Osteocyte (in vitro differentiated cells): ENCODE results near the gene SLC44A2. TPM values are rescaled to one million over a fixed set of nuclear protein-coding genes. Genes with fewer than 3 reads are reported as not detected.

Source experiments
- DNase-seq: peaks from one replicate; pipeline ENCODE4 v3.0.0; 2021; ENCODE audit warnings: mixed read lengths; ENCODE audit not compliant: unreplicated experiment; ENCODE audit errors: extremely low spot score
- H3K27ac Mint-ChIP-seq: one replicate; pipeline ENCODE4 v1.8.0; 2021; ENCODE audit warnings: mild to moderate bottlenecking, mixed read lengths; ENCODE audit not compliant: unreplicated experiment
- H3K27me3 Mint-ChIP-seq: one replicate; pipeline ENCODE4 v1.8.0; 2021; ENCODE audit warnings: mixed read lengths; ENCODE audit not compliant: unreplicated experiment
- H3K36me3 Mint-ChIP-seq: one replicate; pipeline ENCODE4 v1.8.0; 2021; ENCODE audit warnings: mixed read lengths; ENCODE audit not compliant: unreplicated experiment
- H3K4me1 Mint-ChIP-seq: one replicate; pipeline ENCODE4 v1.8.0; 2021; ENCODE audit warnings: mixed read lengths; ENCODE audit not compliant: unreplicated experiment
- H3K4me3 Mint-ChIP-seq: one replicate; pipeline ENCODE4 v1.8.0; 2021; ENCODE audit warnings: mild to moderate bottlenecking, moderate library complexity, mixed read lengths; ENCODE audit not compliant: unreplicated experiment
- H3K9me3 Mint-ChIP-seq: one replicate; pipeline ENCODE4 v1.8.0; 2021; ENCODE audit warnings: mixed read lengths; ENCODE audit not compliant: unreplicated experiment
- total RNA-seq: library from RNA; stranded (reverse); gene quantifications from 2 replicates; pipeline ENCODE4 v1.2.1, GENCODE V29; 2021
- TF ChIP-seq, protein P1 (sequence below): fragments of 200-600 bp; sonication (generic); IDR thresholded peaks from 2 replicates; pipeline ENCODE4 v1.5.0; 2021; ENCODE audit warnings: antibody characterized with exemption, mild to moderate bottlenecking, moderate library complexity

Gene SLC44A2
- total RNA-seq, 1 donor from 2014 or later: 225 TPM

DNA sequence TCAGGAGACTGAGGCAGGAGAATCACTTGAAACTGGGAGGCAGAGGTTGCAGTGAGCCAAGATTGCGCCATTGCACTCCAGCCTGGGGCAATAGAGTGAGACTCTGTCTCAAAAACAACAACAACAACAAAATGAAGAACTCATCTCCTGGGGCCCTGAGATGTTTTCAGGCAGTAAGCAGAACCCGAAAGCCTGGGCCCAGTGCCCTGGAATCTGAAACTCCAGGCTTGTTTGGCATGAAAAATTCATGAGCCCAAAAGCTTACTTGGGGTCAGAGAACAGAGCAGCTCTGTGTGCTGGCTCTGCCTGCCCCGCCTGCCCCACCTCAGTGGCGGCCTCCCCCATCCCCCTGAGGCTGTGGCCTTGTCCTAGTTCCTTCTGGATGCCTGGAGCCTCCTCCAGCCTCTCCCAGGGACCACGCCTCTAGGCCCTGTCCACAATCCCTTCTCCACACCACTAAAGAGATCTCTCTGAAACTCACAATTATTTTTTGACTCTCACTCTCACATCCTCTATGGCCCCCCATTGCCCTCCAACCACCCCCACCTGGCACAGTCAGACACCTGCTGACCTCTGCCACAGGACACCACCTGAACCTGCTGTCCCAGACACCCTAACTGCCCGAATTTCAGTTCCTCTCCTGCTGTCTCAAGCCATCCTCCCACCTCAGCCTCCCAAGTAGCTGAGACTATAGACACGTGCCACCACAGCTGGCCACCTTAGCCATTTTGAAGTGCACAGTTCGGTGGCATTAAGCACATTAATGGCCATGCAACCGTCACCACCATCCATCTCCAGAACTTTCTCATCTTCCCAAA is 31.3 kb upstream of the SLC44A2 start:
- DNase-seq: no peak
- no peak overlapping the region for H3K4me3 Mint-ChIP-seq
- no peaks in the 10 kb centered on the region for H3K9me3 Mint-ChIP-seq
- peaks cover 10% of the 10 kb centered on the region for H3K4me1 Mint-ChIP-seq
- H3K36me3 Mint-ChIP-seq: no peaks in the 10 kb centered on the region
- TF ChIP-seq, protein P1, sequence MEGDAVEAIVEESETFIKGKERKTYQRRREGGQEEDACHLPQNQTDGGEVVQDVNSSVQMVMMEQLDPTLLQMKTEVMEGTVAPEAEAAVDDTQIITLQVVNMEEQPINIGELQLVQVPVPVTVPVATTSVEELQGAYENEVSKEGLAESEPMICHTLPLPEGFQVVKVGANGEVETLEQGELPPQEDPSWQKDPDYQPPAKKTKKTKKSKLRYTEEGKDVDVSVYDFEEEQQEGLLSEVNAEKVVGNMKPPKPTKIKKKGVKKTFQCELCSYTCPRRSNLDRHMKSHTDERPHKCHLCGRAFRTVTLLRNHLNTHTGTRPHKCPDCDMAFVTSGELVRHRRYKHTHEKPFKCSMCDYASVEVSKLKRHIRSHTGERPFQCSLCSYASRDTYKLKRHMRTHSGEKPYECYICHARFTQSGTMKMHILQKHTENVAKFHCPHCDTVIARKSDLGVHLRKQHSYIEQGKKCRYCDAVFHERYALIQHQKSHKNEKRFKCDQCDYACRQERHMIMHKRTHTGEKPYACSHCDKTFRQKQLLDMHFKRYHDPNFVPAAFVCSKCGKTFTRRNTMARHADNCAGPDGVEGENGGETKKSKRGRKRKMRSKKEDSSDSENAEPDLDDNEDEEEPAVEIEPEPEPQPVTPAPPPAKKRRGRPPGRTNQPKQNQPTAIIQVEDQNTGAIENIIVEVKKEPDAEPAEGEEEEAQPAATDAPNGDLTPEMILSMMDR: no peak
- peaks cover 9% of the 10 kb centered on the region for H3K27me3 Mint-ChIP-seq
- peak overlapping the region; percentile 13 for H3K27ac Mint-ChIP-seq

DNA sequence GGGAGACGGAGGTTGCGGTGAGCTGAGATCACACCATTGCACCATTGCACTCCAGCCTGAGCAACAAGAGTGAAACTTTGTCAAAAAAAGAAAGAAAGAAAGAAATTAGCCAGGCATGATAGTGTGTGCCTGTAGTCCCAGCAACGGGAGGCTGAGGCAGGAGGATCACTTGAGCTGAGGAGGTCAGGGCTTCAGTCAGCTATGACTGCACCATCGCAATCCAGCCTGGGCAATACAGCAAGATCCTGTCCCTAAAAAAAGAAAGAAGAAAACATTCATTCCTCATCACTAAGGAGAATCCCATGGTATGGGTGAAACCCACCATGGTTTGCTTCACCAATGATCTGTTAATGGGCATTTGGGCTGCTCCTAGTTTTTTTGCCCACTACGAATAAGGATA is 25.2 kb upstream of the SLC44A2 start:
- no peak for DNase-seq
- no peaks in the 10 kb centered on the region for H3K9me3 Mint-ChIP-seq
- no peaks in the 10 kb centered on the region for H3K36me3 Mint-ChIP-seq
- H3K4me3 Mint-ChIP-seq: no peak overlapping the region
- H3K27ac Mint-ChIP-seq: no peak overlapping the region
- peaks cover 21% of the 10 kb centered on the region for H3K27me3 Mint-ChIP-seq
- TF ChIP-seq, protein P1: no peak
- peaks cover 19% of the 10 kb centered on the region for H3K4me1 Mint-ChIP-seq

DNA sequence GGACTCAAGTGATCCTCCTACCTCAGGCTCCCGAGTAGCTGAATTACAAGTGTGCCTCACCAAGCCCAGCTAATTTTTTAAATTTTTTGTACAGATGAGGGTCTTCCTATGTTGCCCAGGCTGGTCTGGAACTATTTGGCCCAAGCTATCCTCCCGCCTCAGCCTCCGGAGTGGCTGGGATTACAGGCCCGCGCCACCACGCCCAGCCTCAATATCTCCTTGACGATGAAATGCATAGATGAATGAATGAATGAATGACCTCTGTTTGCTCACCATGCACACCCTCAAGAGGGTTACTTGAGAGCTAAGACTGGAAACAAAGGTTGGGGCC is 23.4 kb upstream of the SLC44A2 start:
- TF ChIP-seq, protein P1: no peak
- peaks cover 19% of the 10 kb centered on the region for H3K4me1 Mint-ChIP-seq
- no peaks in the 10 kb centered on the region for H3K36me3 Mint-ChIP-seq
- H3K27ac Mint-ChIP-seq: peak overlapping the region; percentile 59
- DNase-seq: no peak
- H3K9me3 Mint-ChIP-seq: no peaks in the 10 kb centered on the region
- H3K27me3 Mint-ChIP-seq: peaks cover 17% of the 10 kb centered on the region
- H3K4me3 Mint-ChIP-seq: peak overlapping the region; percentile 69

DNA sequence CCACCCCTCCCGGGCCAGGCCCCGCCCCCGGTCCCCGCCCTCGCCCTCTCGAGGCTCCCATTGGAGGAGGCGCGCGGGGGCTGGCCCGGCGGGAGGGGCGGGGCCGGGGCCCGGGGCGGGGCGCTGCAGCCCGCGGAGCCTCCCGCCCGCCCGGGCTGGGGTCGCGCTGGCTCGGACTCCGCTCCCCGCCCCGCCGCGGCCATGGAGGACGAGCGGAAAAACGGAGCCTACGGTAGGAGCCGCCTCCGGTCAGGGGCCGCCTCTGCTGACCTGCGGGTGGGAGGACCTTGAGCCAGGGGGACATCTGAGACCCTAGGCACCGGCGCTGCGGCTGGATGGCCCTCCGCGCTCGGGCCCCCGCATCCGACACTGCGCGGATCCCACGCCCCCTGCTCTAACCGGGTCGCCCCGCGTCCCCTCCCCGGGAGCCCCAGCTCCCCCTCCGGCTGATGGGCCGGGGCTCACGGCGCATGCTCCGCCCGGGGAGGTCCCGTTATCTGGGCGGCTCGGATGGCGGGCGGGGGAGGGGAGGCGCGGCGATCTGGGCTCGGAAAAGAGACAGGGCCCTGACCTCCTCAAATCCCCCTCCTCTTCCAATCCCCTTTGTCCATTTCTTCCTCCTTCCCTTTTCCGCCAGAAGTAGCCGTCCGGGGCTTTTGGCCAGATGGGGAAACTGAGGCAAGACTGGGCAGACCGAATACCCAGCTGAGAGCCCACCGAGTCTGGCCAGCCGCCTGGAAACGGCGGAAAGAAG is 22.8 kb upstream of the SLC44A2 start:
- H3K27ac Mint-ChIP-seq: peak overlapping the region; percentile 96
- peak overlapping the region; percentile 87 for H3K4me3 Mint-ChIP-seq
- TF ChIP-seq, protein P1: no peak
- H3K9me3 Mint-ChIP-seq: no peaks in the 10 kb centered on the region
- H3K4me1 Mint-ChIP-seq: peaks cover 19% of the 10 kb centered on the region
- H3K36me3 Mint-ChIP-seq: no peaks in the 10 kb centered on the region
- H3K27me3 Mint-ChIP-seq: peaks cover 16% of the 10 kb centered on the region
- peak; percentile 94 for DNase-seq
